ENCODE measurements around the gene C3.

DNA sequence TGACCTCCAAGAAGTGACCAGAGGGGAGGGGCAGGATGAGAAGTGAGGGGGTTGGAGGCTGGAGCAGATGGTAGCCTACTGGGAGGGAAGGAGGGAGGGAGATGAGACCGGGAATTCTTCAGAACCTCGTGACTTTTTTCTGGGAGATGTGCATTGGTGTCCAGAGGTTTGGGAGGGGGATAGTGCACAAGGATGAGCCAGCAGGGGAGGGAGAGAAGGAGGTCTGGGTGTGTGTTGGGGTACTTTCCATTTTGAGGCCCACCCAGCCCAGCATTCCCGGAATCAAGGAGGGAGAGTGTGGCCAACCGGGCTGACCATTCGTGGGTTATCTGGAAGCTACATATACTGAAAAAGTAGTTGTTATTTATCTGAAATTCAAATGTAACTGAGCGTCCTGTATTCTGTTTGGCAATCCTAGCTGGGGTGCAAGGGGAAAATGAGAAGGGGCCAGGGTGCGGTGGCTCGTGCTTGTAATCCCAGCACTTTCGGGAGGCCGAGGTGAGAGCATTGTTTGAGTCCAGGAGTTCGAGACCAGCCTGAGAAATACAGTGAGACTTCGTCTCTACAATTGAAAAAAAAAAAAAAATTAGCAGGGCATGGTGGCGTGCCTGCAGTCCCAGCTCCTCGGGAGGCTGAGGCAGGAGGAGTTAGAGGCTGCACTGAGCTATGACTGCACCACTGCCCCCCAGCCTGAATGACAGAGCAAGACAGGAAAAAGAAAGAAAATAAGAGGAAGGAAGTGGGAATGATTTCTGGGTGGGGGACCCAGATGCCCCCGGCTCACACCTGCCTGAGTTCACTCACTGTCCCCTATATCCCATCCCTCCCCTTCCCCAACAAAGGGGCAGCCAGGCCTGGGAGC is 4.4 kb upstream of the C3 start:
- TF ChIP-seq, protein P1, sequence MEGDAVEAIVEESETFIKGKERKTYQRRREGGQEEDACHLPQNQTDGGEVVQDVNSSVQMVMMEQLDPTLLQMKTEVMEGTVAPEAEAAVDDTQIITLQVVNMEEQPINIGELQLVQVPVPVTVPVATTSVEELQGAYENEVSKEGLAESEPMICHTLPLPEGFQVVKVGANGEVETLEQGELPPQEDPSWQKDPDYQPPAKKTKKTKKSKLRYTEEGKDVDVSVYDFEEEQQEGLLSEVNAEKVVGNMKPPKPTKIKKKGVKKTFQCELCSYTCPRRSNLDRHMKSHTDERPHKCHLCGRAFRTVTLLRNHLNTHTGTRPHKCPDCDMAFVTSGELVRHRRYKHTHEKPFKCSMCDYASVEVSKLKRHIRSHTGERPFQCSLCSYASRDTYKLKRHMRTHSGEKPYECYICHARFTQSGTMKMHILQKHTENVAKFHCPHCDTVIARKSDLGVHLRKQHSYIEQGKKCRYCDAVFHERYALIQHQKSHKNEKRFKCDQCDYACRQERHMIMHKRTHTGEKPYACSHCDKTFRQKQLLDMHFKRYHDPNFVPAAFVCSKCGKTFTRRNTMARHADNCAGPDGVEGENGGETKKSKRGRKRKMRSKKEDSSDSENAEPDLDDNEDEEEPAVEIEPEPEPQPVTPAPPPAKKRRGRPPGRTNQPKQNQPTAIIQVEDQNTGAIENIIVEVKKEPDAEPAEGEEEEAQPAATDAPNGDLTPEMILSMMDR (IDR thresholded peaks at IDR 0.05) = no peak
- TF ChIP-seq POLR2A (IDR thresholded peaks at IDR 0.05) = no peak
